ENCODE data around the gene MSH3.

MSH3 gene

DNA sequence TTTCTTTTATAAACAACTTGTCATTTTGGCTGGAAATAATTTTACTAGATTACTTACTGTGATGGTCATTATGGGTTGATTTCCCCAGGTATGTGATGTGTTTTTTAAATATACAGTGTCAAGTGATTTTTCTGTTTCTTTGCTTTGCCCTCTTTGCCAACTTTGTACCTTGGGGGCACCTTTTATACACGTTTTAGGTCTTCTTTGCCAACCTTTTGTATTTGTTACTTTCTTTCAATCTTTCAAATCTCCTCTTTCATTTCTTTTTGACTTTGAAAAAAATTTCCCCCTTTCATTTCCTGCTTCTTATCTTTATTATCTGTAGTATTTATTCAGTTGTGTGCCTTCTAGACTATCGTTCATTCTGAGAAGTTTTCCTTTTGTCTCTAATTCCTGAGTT lies 65.7 kb downstream of the MSH3 start:
- no peaks in the 10 kb centered on the region for H4K20me1 ChIP-seq (ENCODE audit: insufficient read depth, low read length)
- no peak overlapping the region for H3K9ac ChIP-seq (ENCODE audit: low read length)
- no peak for TF ChIP-seq EZH2phosphoT487 (IDR thresholded peaks at IDR 0.05; ENCODE audit: low read depth)
- TF ChIP-seq, protein P1, sequence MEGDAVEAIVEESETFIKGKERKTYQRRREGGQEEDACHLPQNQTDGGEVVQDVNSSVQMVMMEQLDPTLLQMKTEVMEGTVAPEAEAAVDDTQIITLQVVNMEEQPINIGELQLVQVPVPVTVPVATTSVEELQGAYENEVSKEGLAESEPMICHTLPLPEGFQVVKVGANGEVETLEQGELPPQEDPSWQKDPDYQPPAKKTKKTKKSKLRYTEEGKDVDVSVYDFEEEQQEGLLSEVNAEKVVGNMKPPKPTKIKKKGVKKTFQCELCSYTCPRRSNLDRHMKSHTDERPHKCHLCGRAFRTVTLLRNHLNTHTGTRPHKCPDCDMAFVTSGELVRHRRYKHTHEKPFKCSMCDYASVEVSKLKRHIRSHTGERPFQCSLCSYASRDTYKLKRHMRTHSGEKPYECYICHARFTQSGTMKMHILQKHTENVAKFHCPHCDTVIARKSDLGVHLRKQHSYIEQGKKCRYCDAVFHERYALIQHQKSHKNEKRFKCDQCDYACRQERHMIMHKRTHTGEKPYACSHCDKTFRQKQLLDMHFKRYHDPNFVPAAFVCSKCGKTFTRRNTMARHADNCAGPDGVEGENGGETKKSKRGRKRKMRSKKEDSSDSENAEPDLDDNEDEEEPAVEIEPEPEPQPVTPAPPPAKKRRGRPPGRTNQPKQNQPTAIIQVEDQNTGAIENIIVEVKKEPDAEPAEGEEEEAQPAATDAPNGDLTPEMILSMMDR (IDR thresholded peaks at IDR 0.05; ENCODE audit: low read depth, low read length), result no peak
- no peak overlapping the region for H3K4me2 ChIP-seq (ENCODE audit: low read length)
- peaks cover 13% of the 10 kb centered on the region for H3K36me3 ChIP-seq (replicated peaks; ENCODE audit: low read depth, low read length)
- H3K27ac ChIP-seq (ENCODE audit: low read length), result no peak overlapping the region
- no peak overlapping the region for H2AFZ ChIP-seq (ENCODE audit: low read depth, low read length)
- no peaks in the 10 kb centered on the region for H3K27me3 ChIP-seq (ENCODE audit: low read depth, low read length)
- no peaks in the 10 kb centered on the region for H3K4me1 ChIP-seq (ENCODE audit: low read length)
- H3K4me3 ChIP-seq (ENCODE audit: low read length), result no peak overlapping the region
- H3K79me2 ChIP-seq (ENCODE audit: low read length), result no peaks in the 10 kb centered on the region
- no peaks in the 10 kb centered on the region for H3K9me3 ChIP-seq (ENCODE audit: insufficient read depth, low read length)

DNA sequence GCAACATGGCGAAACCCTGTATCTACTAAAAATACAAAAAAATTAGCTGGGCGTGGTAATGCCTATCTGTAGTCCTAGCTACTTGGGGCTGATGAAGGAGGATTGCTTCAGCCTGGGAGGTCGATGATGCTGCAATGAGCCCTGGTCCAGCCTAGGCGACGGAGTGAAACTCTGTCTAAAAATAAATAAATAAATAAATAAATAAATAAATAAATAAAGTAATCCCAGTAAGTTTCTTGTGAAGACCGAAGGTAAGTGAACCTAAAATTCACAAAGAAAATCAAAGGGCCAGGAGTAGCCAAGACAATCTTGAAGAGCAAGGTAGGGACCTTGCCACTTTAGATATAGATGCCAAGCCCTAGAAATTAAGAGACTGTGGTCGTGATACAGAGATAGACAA lies 68.5 kb downstream of the MSH3 start:
- Histone ChIP-seq H3K4me2 (ENCODE audit: low read length) (no peak overlapping the region), H3K79me2 (ENCODE audit: low read length) (no peaks in the 10 kb centered on the region), H2AFZ (ENCODE audit: low read depth, low read length) (no peak overlapping the region), H3K9ac (ENCODE audit: low read length) (no peak overlapping the region), H4K20me1 (ENCODE audit: insufficient read depth, low read length) (no peaks in the 10 kb centered on the region), H3K27me3 (ENCODE audit: low read depth, low read length) (no peaks in the 10 kb centered on the region), H3K36me3 (replicated peaks; ENCODE audit: low read depth, low read length) (peaks cover 19% of the 10 kb centered on the region), H3K4me3 (ENCODE audit: low read length) (no peak overlapping the region), H3K9me3 (ENCODE audit: insufficient read depth, low read length) (no peaks in the 10 kb centered on the region), H3K4me1 (ENCODE audit: low read length) (no peaks in the 10 kb centered on the region), H3K27ac (ENCODE audit: low read length) (no peak overlapping the region)
- no peak for TF ChIP-seq EZH2phosphoT487 (IDR thresholded peaks at IDR 0.05; ENCODE audit: low read depth)
- TF ChIP-seq, protein P1 (IDR thresholded peaks at IDR 0.05; ENCODE audit: low read depth, low read length), result no peak

DNA sequence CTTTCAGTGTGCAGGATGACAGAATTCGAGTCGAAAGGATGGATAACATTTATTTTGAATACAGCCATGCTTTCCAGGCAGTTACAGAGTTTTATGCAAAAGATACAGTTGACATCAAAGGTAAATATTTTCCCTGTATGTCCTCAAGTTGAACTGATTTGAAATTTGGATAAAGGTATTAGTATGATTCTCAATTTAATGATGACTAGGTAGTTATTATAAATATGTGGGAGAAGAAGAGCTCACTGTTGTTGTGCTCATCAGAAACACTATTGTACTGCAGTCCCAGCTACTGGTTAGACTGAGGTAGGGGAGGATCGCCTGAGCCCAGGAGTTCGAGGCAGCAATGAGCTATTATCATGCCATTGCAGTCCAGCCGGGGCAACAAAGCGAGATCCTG lies 71.0 kb downstream of the MSH3 start:
- H3K27me3 ChIP-seq (ENCODE audit: low read depth, low read length), result no peaks in the 10 kb centered on the region
- no peaks in the 10 kb centered on the region for H3K4me1 ChIP-seq (ENCODE audit: low read length)
- H2AFZ ChIP-seq (ENCODE audit: low read depth, low read length), result no peak overlapping the region
- peaks cover 10% of the 10 kb centered on the region for H3K36me3 ChIP-seq (replicated peaks; ENCODE audit: low read depth, low read length)
- no peak overlapping the region for H3K4me2 ChIP-seq (ENCODE audit: low read length)
- H3K79me2 ChIP-seq (ENCODE audit: low read length), result no peaks in the 10 kb centered on the region
- H3K9ac ChIP-seq (ENCODE audit: low read length), result no peak overlapping the region
- TF ChIP-seq EZH2phosphoT487 (IDR thresholded peaks at IDR 0.05; ENCODE audit: low read depth), result no peak
- TF ChIP-seq, protein P1 (IDR thresholded peaks at IDR 0.05; ENCODE audit: low read depth, low read length), result no peak
- no peaks in the 10 kb centered on the region for H3K9me3 ChIP-seq (ENCODE audit: insufficient read depth, low read length)
- no peak overlapping the region for H3K27ac ChIP-seq (ENCODE audit: low read length)
- no peak overlapping the region for H3K4me3 ChIP-seq (ENCODE audit: low read length)
- H4K20me1 ChIP-seq (ENCODE audit: insufficient read depth, low read length), result no peaks in the 10 kb centered on the region

DNA sequence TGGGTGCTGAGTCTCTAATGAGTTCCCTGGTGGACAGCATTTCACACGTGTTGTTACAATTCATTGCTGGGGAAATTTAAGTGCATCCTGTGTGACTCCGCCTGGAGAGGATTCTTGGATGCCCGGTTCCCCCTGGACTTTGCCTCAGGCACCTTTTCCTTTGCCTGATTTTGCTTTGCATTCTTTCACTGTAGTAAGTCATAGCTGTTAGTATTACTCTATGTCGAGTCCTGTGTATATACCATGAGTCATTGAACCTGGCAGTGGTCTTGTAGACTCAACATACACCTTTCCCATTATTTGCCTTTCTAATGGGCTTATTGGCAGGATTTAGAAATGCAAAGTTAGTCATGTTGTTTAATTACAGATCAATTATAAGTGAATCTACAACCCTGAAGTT lies 82.3 kb downstream of the MSH3 start:
- Histone ChIP-seq H3K4me2 (ENCODE audit: low read length) (no peak overlapping the region), H3K4me3 (ENCODE audit: low read length) (no peak overlapping the region), H3K27ac (ENCODE audit: low read length) (no peak overlapping the region), H3K36me3 (replicated peaks; ENCODE audit: low read depth, low read length) (no peaks in the 10 kb centered on the region), H3K4me1 (ENCODE audit: low read length) (no peaks in the 10 kb centered on the region), H3K9ac (ENCODE audit: low read length) (no peak overlapping the region), H4K20me1 (ENCODE audit: insufficient read depth, low read length) (no peaks in the 10 kb centered on the region), H3K27me3 (ENCODE audit: low read depth, low read length) (no peaks in the 10 kb centered on the region), H2AFZ (ENCODE audit: low read depth, low read length) (no peak overlapping the region), H3K9me3 (ENCODE audit: insufficient read depth, low read length) (no peaks in the 10 kb centered on the region), H3K79me2 (ENCODE audit: low read length) (no peaks in the 10 kb centered on the region)
- no peak for TF ChIP-seq EZH2phosphoT487 (IDR thresholded peaks at IDR 0.05; ENCODE audit: low read depth)
- TF ChIP-seq, protein P1 (IDR thresholded peaks at IDR 0.05; ENCODE audit: low read depth, low read length), result no peak

Data from OCI-LY3 (cell line).